Glutamatergic neuron (in vitro differentiated cells): Measurements from ENCODE around the gene DAZAP2. TPM values are rescaled to one million over a fixed set of nuclear protein-coding genes. Genes with fewer than 3 reads are reported as not detected.

Source experiments
- DNase-seq: peaks from one replicate; pipeline ENCODE4 v3.0.0; 2022
- H3K27ac Mint-ChIP-seq: one replicate; pipeline ENCODE4 v1.8.0; 2020; ENCODE audit warnings: mild to moderate bottlenecking, mixed read lengths, inconsistent platforms; ENCODE audit not compliant: unreplicated experiment
- H3K27me3 Mint-ChIP-seq: one replicate; pipeline ENCODE4 v1.8.0; 2020; ENCODE audit warnings: mild to moderate bottlenecking, moderate library complexity, mixed read lengths, inconsistent platforms; ENCODE audit not compliant: unreplicated experiment
- H3K36me3 Mint-ChIP-seq: one replicate; pipeline ENCODE4 v1.8.0; 2020; ENCODE audit warnings: mild to moderate bottlenecking, mixed read lengths, inconsistent platforms; ENCODE audit not compliant: unreplicated experiment
- H3K4me1 Mint-ChIP-seq: one replicate; pipeline ENCODE4 v1.8.0; 2020; ENCODE audit warnings: mild to moderate bottlenecking, low read depth, mixed read lengths, inconsistent platforms; ENCODE audit not compliant: unreplicated experiment
- H3K4me3 Mint-ChIP-seq: one replicate; pipeline ENCODE4 v1.8.0; 2020; ENCODE audit warnings: mild to moderate bottlenecking, mixed read lengths, inconsistent platforms; ENCODE audit not compliant: unreplicated experiment
- H3K9me3 Mint-ChIP-seq: one replicate; pipeline ENCODE4 v1.8.0; 2020; ENCODE audit warnings: mild to moderate bottlenecking, moderate library complexity, mixed read lengths, inconsistent platforms; ENCODE audit not compliant: unreplicated experiment
- total RNA-seq: library from RNA; stranded (reverse); fragmentation: NEBNext Ultra II Directional; extraction: Animal tissue kit (Norgen Biotek cat#: 25700); gene quantifications from one replicate; pipeline ENCODE4 v1.2.1, GENCODE V29; 2021; ENCODE audit not compliant: unreplicated experiment
- TF ChIP-seq, protein P1 (sequence below): fragments of 200-600 bp; sonication (generic); IDR thresholded peaks from one replicate; pipeline ENCODE4 v1.5.0; 2021; ENCODE audit not compliant: partially characterized antibody, unreplicated experiment

Gene DAZAP2
- total RNA-seq, 1 donor from 2014 or later, result 31.9 TPM

GRCh38 chr12:51227962-51228361 is 10.7 kb upstream of the DAZAP2 start:
- Mint-ChIP-seq H3K4me1 (peaks cover 2% of the 10 kb centered on the region), H3K27ac (no peak overlapping the region), H3K4me3 (no peak overlapping the region), H3K36me3 (no peaks in the 10 kb centered on the region), H3K27me3 (no peaks in the 10 kb centered on the region), H3K9me3 (no peaks in the 10 kb centered on the region)
- TF ChIP-seq, protein P1, sequence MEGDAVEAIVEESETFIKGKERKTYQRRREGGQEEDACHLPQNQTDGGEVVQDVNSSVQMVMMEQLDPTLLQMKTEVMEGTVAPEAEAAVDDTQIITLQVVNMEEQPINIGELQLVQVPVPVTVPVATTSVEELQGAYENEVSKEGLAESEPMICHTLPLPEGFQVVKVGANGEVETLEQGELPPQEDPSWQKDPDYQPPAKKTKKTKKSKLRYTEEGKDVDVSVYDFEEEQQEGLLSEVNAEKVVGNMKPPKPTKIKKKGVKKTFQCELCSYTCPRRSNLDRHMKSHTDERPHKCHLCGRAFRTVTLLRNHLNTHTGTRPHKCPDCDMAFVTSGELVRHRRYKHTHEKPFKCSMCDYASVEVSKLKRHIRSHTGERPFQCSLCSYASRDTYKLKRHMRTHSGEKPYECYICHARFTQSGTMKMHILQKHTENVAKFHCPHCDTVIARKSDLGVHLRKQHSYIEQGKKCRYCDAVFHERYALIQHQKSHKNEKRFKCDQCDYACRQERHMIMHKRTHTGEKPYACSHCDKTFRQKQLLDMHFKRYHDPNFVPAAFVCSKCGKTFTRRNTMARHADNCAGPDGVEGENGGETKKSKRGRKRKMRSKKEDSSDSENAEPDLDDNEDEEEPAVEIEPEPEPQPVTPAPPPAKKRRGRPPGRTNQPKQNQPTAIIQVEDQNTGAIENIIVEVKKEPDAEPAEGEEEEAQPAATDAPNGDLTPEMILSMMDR, result no peak
- no peak for DNase-seq

GRCh38 chr12:51229116-51229809 is 9.4 kb upstream of the DAZAP2 start:
- Mint-ChIP-seq H3K9me3 (no peaks in the 10 kb centered on the region), H3K36me3 (no peaks in the 10 kb centered on the region), H3K4me1 (peaks cover 2% of the 10 kb centered on the region), H3K27ac (no peak overlapping the region), H3K27me3 (no peaks in the 10 kb centered on the region), H3K4me3 (no peak overlapping the region)
- DNase-seq, result no peak
- TF ChIP-seq, protein P1, result no peak

DNA sequence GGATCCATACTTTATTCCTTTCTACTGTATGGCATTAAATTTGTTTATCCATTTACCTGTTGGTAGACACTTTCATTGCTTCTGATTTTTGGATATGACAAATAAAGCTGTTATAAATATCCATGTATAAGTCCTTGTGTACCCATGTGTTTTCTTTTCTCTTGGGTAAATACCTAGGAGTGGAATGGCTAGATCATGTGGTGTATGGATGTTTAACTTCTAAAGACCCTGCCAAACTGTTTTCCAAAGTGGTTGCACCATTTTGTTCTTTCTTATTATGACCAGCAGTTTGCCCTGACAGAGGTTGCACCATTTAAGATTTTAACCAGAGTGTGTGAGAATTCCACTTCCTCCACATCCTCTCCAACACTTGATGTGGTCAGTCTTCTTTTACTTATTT is 6.0 kb upstream of the DAZAP2 start:
- Mint-ChIP-seq H3K27me3 (no peaks in the 10 kb centered on the region), H3K9me3 (no peaks in the 10 kb centered on the region), H3K36me3 (no peaks in the 10 kb centered on the region), H3K4me1 (no peaks in the 10 kb centered on the region), H3K27ac (no peak overlapping the region), H3K4me3 (no peak overlapping the region)
- DNase-seq, result no peak
- TF ChIP-seq, protein P1, result no peak

DNA sequence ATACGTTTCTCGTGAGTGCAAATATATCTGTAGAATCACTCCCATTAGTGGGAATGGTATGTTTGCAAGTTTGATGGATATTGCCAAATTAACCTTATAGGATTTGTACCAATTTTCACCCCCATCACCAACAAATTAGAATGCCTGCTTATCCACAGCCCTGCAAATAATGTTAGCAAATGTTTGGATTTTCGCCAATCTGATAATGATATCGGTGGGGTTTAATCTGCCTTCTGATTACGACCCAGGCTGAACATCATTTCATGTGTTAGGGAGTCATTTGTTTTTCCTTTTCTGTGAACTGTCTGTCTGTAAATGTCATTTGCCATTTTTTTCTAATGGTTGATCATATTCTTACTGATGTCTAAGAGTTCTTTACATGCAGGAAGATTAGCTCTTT is 4.1 kb upstream of the DAZAP2 start:
- H3K36me3 Mint-ChIP-seq, result no peaks in the 10 kb centered on the region
- H3K27me3 Mint-ChIP-seq, result peaks cover under 1% of the 10 kb centered on the region
- no peaks in the 10 kb centered on the region for H3K4me1 Mint-ChIP-seq
- no peak overlapping the region for H3K27ac Mint-ChIP-seq
- no peak for DNase-seq
- H3K4me3 Mint-ChIP-seq, result no peak overlapping the region
- peaks cover 11% of the 10 kb centered on the region for H3K9me3 Mint-ChIP-seq
- TF ChIP-seq, protein P1, result no peak

- H3K4me3 Mint-ChIP-seq, result peak overlapping the region; percentile 96
Measured at GRCh38 chr12:51238037-51238509, 553 bp upstream of the DAZAP2 start.

More at GRCh38 chr12:51238037-51238509, 553 bp upstream of the DAZAP2 start:
- peaks cover 3% of the 10 kb centered on the region for H3K4me1 Mint-ChIP-seq
- TF ChIP-seq, protein P1, result no peak
- peak overlapping the region; percentile 98 for H3K27ac Mint-ChIP-seq
- no peak for DNase-seq
- H3K36me3 Mint-ChIP-seq, result no peaks in the 10 kb centered on the region
- peaks cover 2% of the 10 kb centered on the region for H3K27me3 Mint-ChIP-seq
- peaks cover 11% of the 10 kb centered on the region for H3K9me3 Mint-ChIP-seq
